ENCODE measurements around the gene TBC1D5. TPM values are rescaled to one million over a fixed set of nuclear protein-coding genes. Genes with fewer than 3 reads are reported as not detected.

The TBC1D5 gene
- total RNA-seq, 2 experiments from 2014 or later, result 46.3 to 47.8 TPM

GRCh38 chr3:17404548-17404947, 337.9 kb downstream of the TBC1D5 start:
- ATAC-seq (no peak), DNase-seq (no peak)
- ChIA-PET POLR2A (no interaction called here), CTCF (interaction anchor here (1.0 to 1.3 kb wide), 2 partner anchors 9 to 42 kb away, joined by 3 to 6 read pairs; no protein-coding TSS in a partner anchor)
- TF ChIP-seq, protein P1, sequence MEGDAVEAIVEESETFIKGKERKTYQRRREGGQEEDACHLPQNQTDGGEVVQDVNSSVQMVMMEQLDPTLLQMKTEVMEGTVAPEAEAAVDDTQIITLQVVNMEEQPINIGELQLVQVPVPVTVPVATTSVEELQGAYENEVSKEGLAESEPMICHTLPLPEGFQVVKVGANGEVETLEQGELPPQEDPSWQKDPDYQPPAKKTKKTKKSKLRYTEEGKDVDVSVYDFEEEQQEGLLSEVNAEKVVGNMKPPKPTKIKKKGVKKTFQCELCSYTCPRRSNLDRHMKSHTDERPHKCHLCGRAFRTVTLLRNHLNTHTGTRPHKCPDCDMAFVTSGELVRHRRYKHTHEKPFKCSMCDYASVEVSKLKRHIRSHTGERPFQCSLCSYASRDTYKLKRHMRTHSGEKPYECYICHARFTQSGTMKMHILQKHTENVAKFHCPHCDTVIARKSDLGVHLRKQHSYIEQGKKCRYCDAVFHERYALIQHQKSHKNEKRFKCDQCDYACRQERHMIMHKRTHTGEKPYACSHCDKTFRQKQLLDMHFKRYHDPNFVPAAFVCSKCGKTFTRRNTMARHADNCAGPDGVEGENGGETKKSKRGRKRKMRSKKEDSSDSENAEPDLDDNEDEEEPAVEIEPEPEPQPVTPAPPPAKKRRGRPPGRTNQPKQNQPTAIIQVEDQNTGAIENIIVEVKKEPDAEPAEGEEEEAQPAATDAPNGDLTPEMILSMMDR (IDR thresholded peaks at IDR 0.05), result no peak
- no peaks in the 10 kb centered on the region for H3K9me3 Mint-ChIP-seq
- H3K4me3 Mint-ChIP-seq, result no peak overlapping the region
- H3K27ac Mint-ChIP-seq, result no peak overlapping the region
- no peaks in the 10 kb centered on the region for H3K4me1 Mint-ChIP-seq (ENCODE audit: low read depth)
- intact Hi-C loops (cut with micrococcal nuclease), result no loop called here
- H3K27me3 Mint-ChIP-seq, result no peaks in the 10 kb centered on the region
- peaks cover 6% of the 10 kb centered on the region for H3K36me3 Mint-ChIP-seq (ENCODE audit: low read depth)

DNA sequence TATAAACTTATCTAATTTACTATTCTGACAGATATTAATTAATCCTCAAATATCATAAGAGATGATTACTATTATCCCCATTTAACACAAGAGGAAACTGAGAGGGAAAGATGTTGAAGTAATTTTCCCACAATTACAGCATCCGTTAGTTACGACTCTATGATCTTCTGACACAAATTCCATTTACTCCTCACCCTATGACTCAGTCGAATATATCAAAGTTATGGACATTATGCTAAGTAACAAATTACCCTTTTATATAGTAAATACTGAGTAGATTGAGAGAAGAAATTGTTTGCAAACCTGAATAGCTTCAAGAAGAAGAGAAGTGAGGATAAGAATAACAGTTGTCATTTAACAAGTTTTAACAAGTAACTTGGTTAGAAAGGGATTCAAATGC, 340.0 kb downstream of the TBC1D5 start:
- H3K9me3 Mint-ChIP-seq, result no peaks in the 10 kb centered on the region
- TF ChIP-seq, protein P1 (IDR thresholded peaks at IDR 0.05), result no peak
- no peak for DNase-seq
- H3K4me3 Mint-ChIP-seq, result no peak overlapping the region
- H3K27me3 Mint-ChIP-seq, result no peaks in the 10 kb centered on the region
- ChIA-PET POLR2A (no interaction called here), CTCF (no interaction called here)
- H3K4me1 Mint-ChIP-seq (ENCODE audit: low read depth), result no peaks in the 10 kb centered on the region
- H3K36me3 Mint-ChIP-seq (ENCODE audit: low read depth), result peaks cover 7% of the 10 kb centered on the region
- intact Hi-C loops (cut with micrococcal nuclease), result no loop called here
- ATAC-seq, result no peak
- no peak overlapping the region for H3K27ac Mint-ChIP-seq

- H3K4me3 Mint-ChIP-seq, result no peak overlapping the region
- TF ChIP-seq, protein P1 (IDR thresholded peaks at IDR 0.05), result no peak
- peaks cover 7% of the 10 kb centered on the region for H3K36me3 Mint-ChIP-seq (ENCODE audit: low read depth)
- ChIA-PET CTCF (no interaction called here), POLR2A (no interaction called here)
- DNase-seq, result no peak
- H3K4me1 Mint-ChIP-seq (ENCODE audit: low read depth), result no peaks in the 10 kb centered on the region
- no peak overlapping the region for H3K27ac Mint-ChIP-seq
- no peak for ATAC-seq
- intact Hi-C loops (cut with micrococcal nuclease), result no loop called here
- H3K27me3 Mint-ChIP-seq, result no peaks in the 10 kb centered on the region
- H3K9me3 Mint-ChIP-seq, result no peaks in the 10 kb centered on the region
Measured at GRCh38 chr3:17401912-17402311, 340.5 kb downstream of the TBC1D5 start.

DNA sequence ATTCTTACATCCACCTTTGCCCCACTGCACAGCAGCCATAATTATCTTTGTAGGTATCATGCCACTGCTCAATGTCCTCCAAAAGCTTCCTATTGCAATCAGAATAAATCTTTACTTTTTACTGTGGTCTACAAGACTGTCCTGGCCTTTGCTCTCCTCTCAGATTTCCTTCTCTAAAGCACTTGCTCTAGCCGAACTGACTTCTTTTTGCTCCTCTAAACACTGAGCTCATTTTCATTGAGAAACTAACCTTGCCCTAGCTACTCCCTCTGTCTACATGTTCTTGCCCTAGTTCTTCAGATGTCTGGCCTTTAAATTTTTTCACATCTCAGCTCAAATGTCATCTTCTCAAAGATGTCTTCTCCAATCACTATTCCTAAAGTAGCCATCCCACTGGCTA, 342.8 kb downstream of the TBC1D5 start:
- ChIA-PET POLR2A (no interaction called here), CTCF (interaction anchor here (0.8 to 2.6 kb wide), 4 partner anchors 12 to 441 kb away, joined by 3 to 11 read pairs (median 4); no protein-coding TSS in a partner anchor)
- ATAC-seq (no peak), DNase-seq (no peak)
- TF ChIP-seq, protein P1 (IDR thresholded peaks at IDR 0.05), result no peak
- no peaks in the 10 kb centered on the region for H3K4me1 Mint-ChIP-seq (ENCODE audit: low read depth)
- H3K36me3 Mint-ChIP-seq (ENCODE audit: low read depth), result peaks cover 7% of the 10 kb centered on the region
- no peaks in the 10 kb centered on the region for H3K27me3 Mint-ChIP-seq
- no peaks in the 10 kb centered on the region for H3K9me3 Mint-ChIP-seq
- no peak overlapping the region for H3K4me3 Mint-ChIP-seq
- intact Hi-C loops (cut with micrococcal nuclease), result no loop called here
- no peak overlapping the region for H3K27ac Mint-ChIP-seq

DNA sequence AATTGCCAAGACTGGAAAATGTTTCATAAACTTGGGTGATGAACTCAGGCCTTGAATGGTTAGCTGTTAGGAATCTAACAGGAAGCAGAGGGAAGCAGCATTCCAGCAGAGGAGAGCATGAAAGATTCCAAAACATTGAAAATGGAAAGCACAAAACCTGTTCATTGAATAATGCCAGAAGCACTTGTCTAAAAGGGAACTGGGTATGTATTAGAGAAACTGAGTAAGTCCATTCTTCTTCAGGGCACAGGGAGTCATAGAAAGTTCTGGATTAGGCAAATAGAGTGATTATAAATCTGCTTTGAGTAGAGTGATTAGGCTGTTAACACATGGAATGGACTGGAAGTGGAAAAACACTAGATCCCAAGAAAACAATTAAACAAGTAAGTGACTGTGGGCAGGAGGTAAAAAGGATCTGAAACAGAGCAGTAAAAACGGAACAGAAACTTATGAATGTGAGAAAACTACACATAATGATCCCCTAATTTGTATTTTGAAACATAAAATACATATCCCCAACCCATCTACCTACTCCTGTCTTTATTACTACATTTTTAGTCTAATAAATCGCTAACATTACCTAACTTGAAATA, 343.4 kb downstream of the TBC1D5 start:
- CTCF ChIA-PET, result interaction anchor here (1.2 to 2.6 kb wide), 2 partner anchors 14 to 442 kb away, joined by 4 to 11 read pairs; no protein-coding TSS in a partner anchor

More for the DNA sequence above, 343.4 kb downstream of the TBC1D5 start:
- Mint-ChIP-seq H3K9me3 (no peaks in the 10 kb centered on the region), H3K27ac (no peak overlapping the region), H3K4me3 (no peak overlapping the region), H3K27me3 (no peaks in the 10 kb centered on the region), H3K4me1 (ENCODE audit: low read depth) (no peaks in the 10 kb centered on the region), H3K36me3 (ENCODE audit: low read depth) (peaks cover 5% of the 10 kb centered on the region)
- ATAC-seq (no peak), DNase-seq (no peak)
- TF ChIP-seq, protein P1 (IDR thresholded peaks at IDR 0.05), result no peak
- intact Hi-C loops (cut with micrococcal nuclease), result no loop called here
- POLR2A ChIA-PET, result no interaction called here
